GM19043 (cell line): ENCODE results near the gene CCL8.

Experiments used
- ATAC-seq: cut with Tn5 transposase; IDR thresholded peaks from one replicate; pipeline ENCODE4 v1.9.1; 2021; ENCODE audit warnings: low read depth; ENCODE audit not compliant: unreplicated experiment

The CCL8 gene

DNA sequence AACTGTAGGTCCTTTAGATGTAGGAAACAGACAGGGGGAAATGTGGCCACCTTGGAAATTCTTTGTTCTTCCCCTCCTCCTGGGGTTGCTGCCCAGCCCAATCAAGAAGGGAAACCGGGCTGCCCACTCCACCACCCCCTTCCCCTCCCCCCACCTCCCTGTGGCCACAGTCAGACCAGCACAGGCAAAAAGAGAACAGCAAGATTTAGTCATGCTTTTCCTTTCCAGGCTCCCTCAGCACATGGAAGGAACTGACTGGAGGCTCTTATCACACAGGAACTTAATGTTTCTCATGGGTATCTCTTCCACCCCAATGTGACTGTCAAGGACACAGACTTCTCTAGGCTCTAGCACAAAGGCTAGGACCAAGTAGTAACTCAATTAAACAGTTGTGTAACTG lies 46.8 kb downstream of the CCL8 start:
- no peak for ATAC-seq

GRCh38 chr17:34366529-34367107 lies 47.4 kb downstream of the CCL8 start:
- no peak for ATAC-seq

GRCh38 chr17:34367486-34368195 lies 48.4 kb downstream of the CCL8 start:
- ATAC-seq: no peak

- ATAC-seq: no peak
These were observed 49.1 kb downstream of the CCL8 start for GRCh38 chr17:34368196-34368945.

GRCh38 chr17:34368946-34369500 lies 49.8 kb downstream of the CCL8 start:
- no peak for ATAC-seq

DNA sequence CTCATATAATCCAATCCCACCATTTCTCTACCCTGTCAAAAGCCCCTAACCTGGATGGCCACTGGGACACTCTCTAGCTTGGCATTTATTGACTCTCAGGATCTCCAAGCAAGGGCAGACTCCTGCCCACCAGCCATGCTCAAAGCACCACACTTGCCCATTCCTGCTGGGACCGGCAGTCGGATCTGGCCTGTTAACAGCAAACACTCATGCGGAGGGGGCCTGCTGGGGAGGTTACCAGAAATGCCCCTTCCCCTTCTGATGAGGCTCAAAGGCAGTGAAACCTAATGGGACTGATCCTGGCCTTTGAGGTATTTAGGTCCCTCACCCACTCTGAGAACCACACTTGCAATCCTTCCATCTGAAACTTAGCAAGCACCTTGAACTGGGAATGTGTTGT lies 50.3 kb downstream of the CCL8 start:
- ATAC-seq: no peak

DNA sequence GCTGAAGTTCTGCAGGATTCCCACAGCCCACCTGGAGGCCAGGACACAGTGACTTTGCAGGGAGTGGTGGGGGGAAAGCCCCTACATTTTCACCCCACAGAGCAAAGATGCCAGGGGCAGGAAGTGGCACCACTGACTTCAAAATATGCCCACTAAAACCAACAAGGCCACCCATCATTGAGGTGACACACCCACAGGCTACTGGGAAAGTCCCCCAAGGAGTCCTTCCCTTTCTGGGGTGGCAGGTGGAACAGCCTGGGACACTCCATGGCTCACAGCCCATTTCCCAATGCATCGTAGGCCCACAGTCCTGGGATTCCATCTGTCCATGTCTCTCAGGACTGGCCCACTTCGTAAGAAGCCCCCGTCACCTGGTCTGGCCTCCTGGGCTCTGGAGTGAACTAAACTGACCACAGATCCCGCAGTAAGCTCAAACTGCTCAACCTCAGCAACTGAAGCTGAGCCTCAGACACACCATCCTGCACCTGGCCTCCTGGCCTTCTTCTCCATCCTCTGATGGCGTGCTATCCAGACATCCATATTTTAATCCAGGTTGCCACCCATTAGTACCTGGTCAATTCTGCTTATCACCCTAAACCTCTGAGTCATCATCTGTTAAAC lies 51.3 kb downstream of the CCL8 start:
- no peak for ATAC-seq

GRCh38 chr17:34370997-34371395 lies 51.8 kb downstream of the CCL8 start:
- no peak for ATAC-seq
